Lower lobe of right lung (tissue), 2 donors: ENCODE measurements around the gene MAFB. TPM values are rescaled to one million over a fixed set of nuclear protein-coding genes. Genes with fewer than 3 reads are reported as not detected.

Experiments used
- ATAC-seq, 2 donors: fragments of 200-7000 bp; cut with Tn5 transposase; one replicate each; pipeline ENCODE4 v1.9.1; 2020 to 2022; ENCODE audit warnings: mild to moderate bottlenecking in 2 of 2, moderate library complexity in 2 of 2
- DNase-seq: peaks from one replicate; pipeline ENCODE4 v3.0.0-alpha.2; 2020
- H3K27ac ChIP-seq: fragments of 200-600 bp; one replicate; pipeline ENCODE4 v1.8.0; 2022
- H3K27me3 ChIP-seq: fragments of 200-600 bp; one replicate; pipeline ENCODE4 v1.8.0; 2022; ENCODE audit warnings: low read depth
- H3K36me3 ChIP-seq: fragments of 200-600 bp; one replicate; pipeline ENCODE4 v1.8.0; 2022; ENCODE audit warnings: mild to moderate bottlenecking
- H3K4me1 ChIP-seq: fragments of 200-600 bp; one replicate; pipeline ENCODE4 v1.8.0; 2022
- H3K4me3 ChIP-seq: fragments of 200-600 bp; one replicate; pipeline ENCODE4 v1.8.0; 2022; ENCODE audit warnings: mild to moderate bottlenecking
- H3K9me3 ChIP-seq: fragments of 200-600 bp; one replicate; pipeline ENCODE4 v1.8.0; 2022
- CTCF ChIP-seq: fragments of 200-600 bp; IDR thresholded peaks from one replicate; pipeline ENCODE4 v1.8.0; 2022; ENCODE audit warnings: antibody characterized with exemption, mild to moderate bottlenecking
- intact Hi-C: fragments of 100-400 bp; cut with DNase I; formaldehyde crosslinking; loops from one replicate; pipeline ENCODE4 v1.11.0; 2022
- total RNA-seq: library from RNA; stranded (reverse); fragmentation: NEBNext Ultra II Directional; extraction: Animal tissue kit (Norgen Biotek cat#: 25700); gene quantifications from one replicate; pipeline ENCODE4 v1.2.1, GENCODE V29; 2021
- donor health status: DM: no; HTN: yes; CAD: no; lungs with severe emphysema.

Gene MAFB
- total RNA-seq, 1 donor from 2014 or later: 63.3 TPM

- Histone ChIP-seq H3K4me3 (no peak overlapping the region), H3K36me3 (no peaks in the 10 kb centered on the region), H3K4me1 (no peaks in the 10 kb centered on the region), H3K27me3 (no peaks in the 10 kb centered on the region), H3K9me3 (no peaks in the 10 kb centered on the region), H3K27ac (no peak overlapping the region)
- intact Hi-C loops: no loop called here
- no peak for TF ChIP-seq CTCF
- no peak for ATAC-seq
- no peak for DNase-seq
Measured at GRCh38 chr20:40668449-40669228, 20.4 kb downstream of the MAFB start.

GRCh38 chr20:40667503-40667902, 21.5 kb downstream of the MAFB start:
- Histone ChIP-seq H3K27ac (no peak overlapping the region), H3K27me3 (no peaks in the 10 kb centered on the region), H3K4me1 (no peaks in the 10 kb centered on the region), H3K4me3 (no peak overlapping the region), H3K36me3 (no peaks in the 10 kb centered on the region), H3K9me3 (no peaks in the 10 kb centered on the region)
- TF ChIP-seq CTCF: no peak
- no peak for ATAC-seq
- DNase-seq: no peak
- intact Hi-C loops: no loop called here

- no peak for ATAC-seq
- H3K4me1 ChIP-seq: no peaks in the 10 kb centered on the region
Measured at GRCh38 chr20:40666336-40666735, 22.7 kb downstream of the MAFB start.

GRCh38 chr20:40664891-40665290, 24.1 kb downstream of the MAFB start:
- intact Hi-C loops: no loop called here
- Histone ChIP-seq H3K9me3 (no peaks in the 10 kb centered on the region), H3K36me3 (no peaks in the 10 kb centered on the region), H3K4me1 (no peaks in the 10 kb centered on the region), H3K4me3 (no peak overlapping the region), H3K27ac (no peak overlapping the region), H3K27me3 (no peaks in the 10 kb centered on the region)
- ATAC-seq (no peak), DNase-seq (no peak)
- TF ChIP-seq CTCF: no peak

More at GRCh38 chr20:40666336-40666735, 22.7 kb downstream of the MAFB start:
- no peaks in the 10 kb centered on the region for H3K27me3 ChIP-seq
- DNase-seq: no peak
- H3K36me3 ChIP-seq: no peaks in the 10 kb centered on the region
- H3K27ac ChIP-seq: no peak overlapping the region
- intact Hi-C loops: no loop called here
- H3K4me3 ChIP-seq: no peak overlapping the region
- H3K9me3 ChIP-seq: no peaks in the 10 kb centered on the region
- TF ChIP-seq CTCF: no peak

- TF ChIP-seq CTCF: no peak
- Histone ChIP-seq H3K27ac (no peak overlapping the region), H3K27me3 (no peaks in the 10 kb centered on the region), H3K4me1 (no peaks in the 10 kb centered on the region), H3K4me3 (no peak overlapping the region), H3K36me3 (no peaks in the 10 kb centered on the region), H3K9me3 (no peaks in the 10 kb centered on the region)
- DNase-seq (peak; percentile 87), ATAC-seq (peak; percentile 92 to 94)
- intact Hi-C loops: no loop called here
Measured at GRCh38 chr20:40663991-40664880, 24.8 kb downstream of the MAFB start.
